ENCODE results near the gene GSG1L2. TPM values are rescaled to one million over a fixed set of nuclear protein-coding genes. Genes with fewer than 3 reads are reported as not detected.

Gene GSG1L2
- total and polyA plus RNA-seq, 2 experiments from 2014 or later = not detected

- Histone ChIP-seq H3K36me3 (ENCODE audit: insufficient read depth) (no peaks in the 10 kb centered on the region), H3K27ac (ENCODE audit: low read depth) (no peak overlapping the region)
These were observed 41.1 kb upstream of the GSG1L2 start for GRCh38 chr17:9862949-9863348.

More at GRCh38 chr17:9862949-9863348, 41.1 kb upstream of the GSG1L2 start:
- Histone ChIP-seq H3K4me1 (ENCODE audit: insufficient read depth) (no peaks in the 10 kb centered on the region), H3K9me2 (ENCODE audit: insufficient read depth) (0 out of 2 replicates have a peak, but pooled peaks cover 8% of the 10 kb centered on the region), H3F3A (replicated peaks; ENCODE audit: low read depth) (no peaks in the 10 kb centered on the region), H4K20me1 (replicated peaks; ENCODE audit: insufficient read depth) (no peaks in the 10 kb centered on the region), H3K79me2 (replicated peaks; ENCODE audit: insufficient read depth) (no peaks in the 10 kb centered on the region), H2AFZ (no peak overlapping the region), H3K4me2 (no peak overlapping the region), H3K4me3 (no peak overlapping the region), H3K27me3 (ENCODE audit: insufficient read depth) (no peaks in the 10 kb centered on the region)
- H3K9me3 Mint-ChIP-seq = peaks cover 10% of the 10 kb centered on the region; the same call in 2 of the 3 replicates
- no peak overlapping the region for H3K27ac Mint-ChIP-seq
- H3K4me1 Mint-ChIP-seq = no peaks in the 10 kb centered on the region
- H3K36me3 Mint-ChIP-seq (ENCODE audit: low read depth) = no peaks in the 10 kb centered on the region
- ATAC-seq (no peak), DNase-seq (ENCODE audit: low spot score) (no peak)
- H3K27me3 Mint-ChIP-seq (ENCODE audit: insufficient read depth, low read depth, poor library complexity) = no peaks in the 10 kb centered on the region
- H3K4me3 Mint-ChIP-seq = no peak overlapping the region
- TF ChIP-seq ZNF114 (CRISPR knock-in tag; IDR thresholded peaks at IDR 0.05) (no peak), JUNB (IDR thresholded peaks at IDR 0.05; ENCODE audit: unreplicated experiment) (no peak), CTCF (conservative IDR thresholded peaks at IDR 0.05; ENCODE audit: low read depth in 2 of 2) (no peak), ETS1 (IDR thresholded peaks at IDR 0.05) (no peak), REST (IDR thresholded peaks at IDR 0.05; ENCODE audit: unreplicated experiment) (no peak), EZH2phosphoT487 (IDR thresholded peaks at IDR 0.05; ENCODE audit: unreplicated experiment) (no peak), ZNF462 (CRISPR knock-in tag; IDR thresholded peaks at IDR 0.05) (no peak)

Data from GM23338 (cell line).